ENCODE results near the gene SMG9.

DNA sequence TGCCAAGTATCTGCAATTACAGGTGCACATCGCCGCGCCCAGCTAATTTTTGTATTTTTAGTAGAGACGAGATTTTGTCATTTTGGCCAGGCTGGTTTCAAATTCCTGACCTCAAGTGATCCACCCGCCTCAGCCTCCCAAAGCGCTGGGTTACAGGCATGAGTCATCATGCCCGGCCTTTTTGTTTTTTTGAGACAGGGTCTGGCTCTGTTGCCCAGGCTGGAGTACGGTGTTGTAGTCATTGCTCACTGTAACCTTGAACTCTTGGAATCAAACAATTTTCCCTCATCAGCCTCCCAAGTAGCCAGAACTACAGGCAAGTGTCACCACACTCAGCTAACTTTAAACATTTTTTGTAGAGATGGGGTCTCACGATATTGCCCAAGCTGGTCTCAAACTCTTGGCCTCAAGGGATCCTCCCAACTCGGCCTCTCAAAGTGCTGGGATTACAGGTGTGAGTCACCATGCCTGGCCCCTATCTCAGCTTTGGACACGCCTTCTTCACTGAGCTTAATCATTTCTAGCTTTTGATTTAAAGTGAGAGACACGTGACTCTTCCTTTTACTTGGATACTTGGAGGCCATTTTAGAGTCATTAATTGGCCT, 42.9 kb downstream of the SMG9 start:
- TF ChIP-seq, protein P1, sequence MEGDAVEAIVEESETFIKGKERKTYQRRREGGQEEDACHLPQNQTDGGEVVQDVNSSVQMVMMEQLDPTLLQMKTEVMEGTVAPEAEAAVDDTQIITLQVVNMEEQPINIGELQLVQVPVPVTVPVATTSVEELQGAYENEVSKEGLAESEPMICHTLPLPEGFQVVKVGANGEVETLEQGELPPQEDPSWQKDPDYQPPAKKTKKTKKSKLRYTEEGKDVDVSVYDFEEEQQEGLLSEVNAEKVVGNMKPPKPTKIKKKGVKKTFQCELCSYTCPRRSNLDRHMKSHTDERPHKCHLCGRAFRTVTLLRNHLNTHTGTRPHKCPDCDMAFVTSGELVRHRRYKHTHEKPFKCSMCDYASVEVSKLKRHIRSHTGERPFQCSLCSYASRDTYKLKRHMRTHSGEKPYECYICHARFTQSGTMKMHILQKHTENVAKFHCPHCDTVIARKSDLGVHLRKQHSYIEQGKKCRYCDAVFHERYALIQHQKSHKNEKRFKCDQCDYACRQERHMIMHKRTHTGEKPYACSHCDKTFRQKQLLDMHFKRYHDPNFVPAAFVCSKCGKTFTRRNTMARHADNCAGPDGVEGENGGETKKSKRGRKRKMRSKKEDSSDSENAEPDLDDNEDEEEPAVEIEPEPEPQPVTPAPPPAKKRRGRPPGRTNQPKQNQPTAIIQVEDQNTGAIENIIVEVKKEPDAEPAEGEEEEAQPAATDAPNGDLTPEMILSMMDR (IDR thresholded peaks at IDR 0.05): no peak
- TF ChIP-seq POLR2A (IDR thresholded peaks at IDR 0.05): no peak
- TF ChIP-seq POLR2AphosphoS5 (IDR thresholded peaks at IDR 0.05): no peak
